GM10847 (cell line): ENCODE results near the gene KLB.

Experiments used
- POLR2A ChIP-seq: IDR thresholded peaks from 2 replicates; pipeline ENCODE4 v1.6.1; 2011; ENCODE audit not compliant: insufficient read length; ENCODE audit errors: extremely low read depth

Gene KLB

DNA sequence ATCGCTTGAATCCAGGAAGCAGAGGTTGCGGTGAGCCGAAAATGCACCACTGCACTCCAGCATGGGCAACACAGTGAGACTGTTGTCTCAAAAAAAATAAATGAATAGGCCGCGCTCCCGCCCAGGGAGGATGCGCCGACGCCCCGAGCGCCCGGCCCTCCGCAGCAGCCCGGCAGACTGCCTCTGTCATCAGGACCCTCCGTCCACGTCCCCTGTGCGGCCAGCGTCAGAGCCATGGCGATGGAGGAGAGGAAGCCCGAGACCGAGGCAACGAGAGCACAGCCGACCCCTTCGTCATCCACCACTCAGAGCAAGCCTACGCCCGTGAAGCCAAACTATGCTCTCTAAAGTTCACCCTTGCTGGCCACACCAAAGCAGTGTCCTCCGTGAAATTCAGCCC is 73.5 kb downstream of the KLB start:
- TF ChIP-seq POLR2A, result no peak

DNA sequence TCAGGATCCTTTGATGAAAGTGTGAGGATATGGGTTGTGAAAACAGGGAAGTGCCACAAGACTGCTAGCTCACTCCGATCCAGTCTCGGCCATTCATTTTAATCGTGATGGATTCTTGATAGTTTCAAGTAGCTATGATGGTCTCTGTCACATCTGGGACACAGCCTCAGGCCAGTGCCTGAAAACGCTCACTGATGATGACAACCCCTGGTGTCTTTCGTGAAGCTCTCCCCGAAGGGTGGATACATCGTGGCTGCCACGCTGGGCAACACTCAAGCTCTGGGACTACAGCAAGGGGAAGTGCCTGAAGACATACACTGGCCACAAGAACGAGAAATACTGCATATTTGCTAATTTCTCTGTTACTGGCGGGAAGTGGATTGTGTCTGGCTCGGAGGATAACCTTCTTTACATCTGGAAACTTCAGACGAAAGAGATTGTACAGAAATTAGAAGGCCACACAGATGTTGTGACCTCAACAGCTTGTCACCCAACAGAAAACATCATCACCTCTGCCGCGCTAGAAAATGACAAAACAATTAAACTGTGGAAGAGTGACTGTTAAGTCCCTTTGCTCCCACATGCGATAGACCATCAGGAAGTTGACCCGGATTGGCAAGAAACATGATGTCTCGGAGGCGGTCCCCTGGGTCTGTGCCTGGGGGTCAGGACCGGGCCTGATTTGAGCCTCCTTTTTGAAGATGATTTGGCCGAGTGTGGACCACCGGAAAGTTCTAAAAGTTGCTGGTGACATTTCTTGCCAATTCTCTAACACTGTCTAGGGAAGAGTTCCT is 74.4 kb downstream of the KLB start:
- TF ChIP-seq POLR2A, result no peak

DNA sequence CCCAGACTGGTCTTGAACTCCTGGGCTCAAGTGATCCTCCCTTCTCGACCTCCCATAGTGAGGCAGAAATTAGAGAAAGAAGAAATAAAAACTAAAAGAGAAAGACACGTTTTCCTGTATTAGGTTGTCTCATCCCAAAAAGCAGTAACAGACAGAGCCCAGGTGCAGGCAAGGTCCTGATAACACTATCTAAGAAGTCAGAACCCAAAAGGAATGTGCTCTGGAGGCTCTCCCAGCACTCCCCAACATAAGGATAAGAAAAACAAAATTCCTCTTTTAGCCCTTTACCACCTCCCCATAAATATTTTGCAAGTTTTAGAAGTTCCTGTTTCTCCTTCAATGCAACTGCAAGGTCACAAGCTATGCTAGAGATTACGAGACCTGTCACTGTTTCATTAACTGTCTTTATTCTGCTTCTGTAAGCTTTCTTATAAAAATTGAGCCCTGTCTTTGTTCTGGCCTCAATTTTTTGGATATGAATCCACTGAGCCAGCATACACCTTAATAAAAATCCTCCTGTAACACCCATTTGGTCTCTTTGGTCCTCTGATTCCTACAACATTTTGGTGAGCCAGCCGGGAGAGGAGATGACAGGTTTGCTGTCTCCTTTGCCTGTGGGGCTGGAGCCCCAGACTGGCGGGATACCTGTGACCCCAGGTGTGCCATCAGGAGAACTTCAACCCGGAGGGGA is 78.0 kb downstream of the KLB start:
- TF ChIP-seq POLR2A, result no peak

DNA sequence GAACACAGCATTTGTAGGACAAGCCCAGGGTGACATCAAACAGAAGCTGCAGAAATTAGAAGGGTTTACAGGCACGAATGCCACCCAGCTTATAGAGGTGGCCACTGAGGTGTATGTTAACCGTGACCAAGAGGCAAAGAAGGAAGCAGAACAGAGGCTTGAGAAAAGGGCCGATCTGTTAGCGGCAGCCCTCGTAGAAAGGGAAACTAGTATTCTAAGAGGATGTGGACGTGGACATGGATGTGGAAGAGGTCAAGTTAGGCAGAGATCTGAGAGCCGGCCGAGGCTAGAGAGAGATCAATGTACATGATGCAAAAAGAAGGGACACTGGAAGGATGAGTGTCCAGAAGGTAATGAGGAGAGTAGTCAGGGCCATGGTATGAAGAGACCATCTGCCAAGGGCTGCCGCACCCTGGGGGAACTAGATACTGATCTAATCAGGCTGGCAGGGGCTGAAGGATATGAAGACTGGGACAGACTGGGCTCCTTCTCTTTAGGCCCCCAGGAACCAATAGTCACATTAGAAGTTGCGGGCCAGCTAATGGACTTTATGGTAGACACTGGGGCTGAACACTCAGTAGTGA is 79.6 kb downstream of the KLB start:
- TF ChIP-seq POLR2A, result no peak

DNA sequence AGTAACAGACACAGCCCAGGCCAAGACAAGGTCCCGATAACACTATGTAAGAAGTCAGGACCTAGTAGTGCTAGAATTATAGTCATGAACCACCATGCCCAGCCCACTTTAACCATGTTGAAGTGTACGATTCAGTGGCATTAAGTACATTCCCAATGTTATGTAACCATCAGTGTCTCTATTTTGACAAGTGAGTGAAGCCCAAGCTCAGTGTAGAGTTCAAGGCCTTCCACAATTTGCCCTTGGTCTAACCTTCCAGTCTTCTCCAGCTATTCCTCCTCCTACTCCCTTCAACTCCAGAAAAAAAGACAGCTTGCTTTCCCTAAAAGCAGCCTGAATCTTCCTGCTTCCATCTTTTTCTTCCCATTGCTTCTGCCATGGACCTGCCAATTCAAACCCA is 83.6 kb downstream of the KLB start:
- no peak for TF ChIP-seq POLR2A

DNA sequence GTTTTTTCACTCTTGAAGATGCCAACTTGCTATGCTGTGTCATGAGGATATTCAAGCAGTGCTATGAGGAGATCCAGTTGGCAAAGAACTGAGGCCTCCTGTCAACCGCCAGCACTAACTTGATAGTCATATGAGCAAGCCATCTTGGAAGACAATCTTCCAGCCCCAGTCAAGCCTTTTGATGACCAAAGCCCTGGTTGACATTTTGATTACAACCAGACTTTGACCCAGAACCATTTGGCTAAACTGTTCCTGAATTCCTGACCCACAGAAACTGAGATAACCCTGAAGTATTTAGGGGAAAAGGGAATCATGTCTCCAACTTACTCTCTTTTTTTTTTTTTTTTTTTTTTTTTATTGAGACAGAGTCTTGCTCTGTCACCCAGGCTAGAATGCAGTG is 87.6 kb downstream of the KLB start:
- TF ChIP-seq POLR2A, result no peak

GRCh38 chr4:39495446-39496213 is 88.9 kb downstream of the KLB start:
- TF ChIP-seq POLR2A, result no peak

DNA sequence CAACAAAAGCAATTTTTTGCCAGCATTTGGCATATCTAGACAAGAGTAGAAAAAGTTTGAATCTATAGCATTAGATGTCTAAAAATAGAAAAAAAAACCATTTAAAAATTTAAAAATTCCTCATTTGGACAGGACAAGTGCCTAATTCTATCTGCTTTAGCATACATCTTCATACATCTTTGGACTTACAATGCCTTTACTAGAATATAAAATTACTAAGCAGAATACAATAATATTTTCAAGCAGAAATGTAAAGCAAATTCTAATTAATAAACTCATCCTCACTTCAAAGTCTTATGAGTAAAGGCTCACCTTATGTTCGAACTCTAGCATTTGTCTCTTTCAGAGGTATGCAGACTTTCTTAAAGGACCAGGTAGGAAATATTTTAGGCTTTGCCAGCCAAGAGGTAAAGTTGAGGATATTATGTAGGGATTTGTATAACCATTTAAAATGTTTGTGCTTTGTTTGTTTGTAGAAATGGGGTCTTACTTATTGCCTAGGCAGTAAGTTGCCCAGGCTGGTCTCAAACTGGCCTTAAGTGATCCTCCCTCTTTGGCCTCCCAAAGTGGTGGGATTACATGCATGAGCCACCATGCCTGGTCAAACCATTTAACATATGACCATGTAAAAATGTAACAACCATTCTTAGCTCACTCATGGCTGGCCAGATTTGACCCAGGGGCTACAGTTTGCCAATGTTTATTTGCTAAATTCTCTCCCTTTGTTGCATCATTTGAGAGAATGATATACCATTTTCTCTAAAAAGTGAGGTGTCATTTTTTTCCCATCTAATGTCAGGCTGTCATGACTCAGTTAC is 91.4 kb downstream of the KLB start:
- TF ChIP-seq POLR2A, result no peak

- no peak for TF ChIP-seq POLR2A
These were observed 91.9 kb downstream of the KLB start for GRCh38 chr4:39498727-39499020.
